HG03039 (cell line): ENCODE measurements around the gene WFDC6.

Experiments
- ATAC-seq: cut with Tn5 transposase; IDR thresholded peaks from one replicate; pipeline ENCODE4 v1.9.1; 2021; ENCODE audit warnings: mild to moderate bottlenecking, moderate library complexity; ENCODE audit not compliant: unreplicated experiment

Gene WFDC6

GRCh38 chr20:45518282-45518681, 21.0 kb downstream of the WFDC6 start:
- ATAC-seq, result no peak

DNA sequence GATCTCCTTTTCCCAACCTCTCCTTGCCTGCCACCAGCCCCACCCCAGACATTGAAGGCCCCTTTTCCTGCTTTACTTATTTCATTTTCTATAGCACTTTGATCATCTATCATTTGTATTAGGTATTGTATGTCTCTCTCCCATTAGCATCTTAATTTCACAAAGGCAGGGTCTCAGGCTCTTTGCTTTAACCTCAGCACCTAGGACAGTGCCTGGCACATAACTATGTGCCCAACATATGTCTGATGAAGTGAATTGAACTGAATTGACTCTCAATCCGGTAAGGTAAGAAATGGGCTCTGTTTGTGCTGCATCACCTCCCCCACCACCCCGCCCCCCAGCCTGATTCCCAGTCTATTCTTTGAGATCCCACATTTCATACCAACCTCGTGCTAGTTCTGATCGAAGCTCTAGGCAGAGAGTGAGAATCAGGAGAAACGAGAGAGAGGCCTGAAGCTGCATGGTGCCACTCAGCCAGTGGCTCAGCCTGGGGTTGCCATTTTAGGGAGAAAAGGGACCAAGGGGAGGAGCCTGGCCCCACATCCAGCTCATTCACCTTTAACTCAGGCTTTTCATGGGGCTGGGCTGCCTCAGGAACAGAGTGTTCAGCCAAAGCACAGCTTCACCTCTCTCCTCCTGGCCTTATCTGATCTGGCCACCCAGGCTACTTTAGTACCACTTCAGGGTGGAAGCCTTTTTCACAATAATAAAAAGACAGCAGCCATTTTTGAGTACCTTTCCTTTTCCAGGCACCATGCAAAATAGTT, 24.0 kb downstream of the WFDC6 start, which contains the start of gene SPINT3:
SPINT3 (minus strand) TSS at position 476 of the 767 bp plus-strand sequence; CDS start at position 462, 14 bp downstream.
- no peak for ATAC-seq

DNA sequence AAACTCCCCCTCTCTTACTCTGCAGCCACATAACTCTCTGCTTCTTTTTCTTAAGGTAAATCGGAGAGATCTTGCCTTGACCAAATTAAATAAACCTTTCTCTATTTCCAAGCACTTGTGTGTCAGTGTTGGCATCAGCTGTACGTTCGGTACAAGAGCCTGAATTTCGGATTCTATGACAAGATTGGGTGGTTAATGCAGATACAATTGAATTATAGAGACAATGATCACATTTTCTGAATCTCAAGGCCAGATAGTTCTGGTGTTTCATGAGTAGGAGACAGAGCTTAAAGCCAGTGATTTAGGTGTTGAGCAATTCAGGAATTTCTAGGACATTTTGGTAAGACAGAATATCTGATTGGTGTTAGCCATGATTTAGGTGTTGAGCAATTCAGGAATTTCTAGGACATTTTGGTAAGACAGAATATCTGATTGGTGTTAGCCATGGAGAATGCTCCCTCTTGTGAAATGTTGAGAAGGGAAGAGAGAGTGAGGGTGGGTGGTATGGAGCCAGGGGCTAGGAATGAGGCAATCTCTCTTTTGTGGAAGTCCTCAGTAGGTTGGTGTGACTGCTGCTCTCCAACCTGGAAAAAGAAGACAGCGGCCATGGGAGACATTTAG, 28.9 kb downstream of the WFDC6 start:
- no peak for ATAC-seq

- no peak for ATAC-seq
Observed at GRCh38 chr20:45509091-45509490, 30.2 kb downstream of the WFDC6 start.

DNA sequence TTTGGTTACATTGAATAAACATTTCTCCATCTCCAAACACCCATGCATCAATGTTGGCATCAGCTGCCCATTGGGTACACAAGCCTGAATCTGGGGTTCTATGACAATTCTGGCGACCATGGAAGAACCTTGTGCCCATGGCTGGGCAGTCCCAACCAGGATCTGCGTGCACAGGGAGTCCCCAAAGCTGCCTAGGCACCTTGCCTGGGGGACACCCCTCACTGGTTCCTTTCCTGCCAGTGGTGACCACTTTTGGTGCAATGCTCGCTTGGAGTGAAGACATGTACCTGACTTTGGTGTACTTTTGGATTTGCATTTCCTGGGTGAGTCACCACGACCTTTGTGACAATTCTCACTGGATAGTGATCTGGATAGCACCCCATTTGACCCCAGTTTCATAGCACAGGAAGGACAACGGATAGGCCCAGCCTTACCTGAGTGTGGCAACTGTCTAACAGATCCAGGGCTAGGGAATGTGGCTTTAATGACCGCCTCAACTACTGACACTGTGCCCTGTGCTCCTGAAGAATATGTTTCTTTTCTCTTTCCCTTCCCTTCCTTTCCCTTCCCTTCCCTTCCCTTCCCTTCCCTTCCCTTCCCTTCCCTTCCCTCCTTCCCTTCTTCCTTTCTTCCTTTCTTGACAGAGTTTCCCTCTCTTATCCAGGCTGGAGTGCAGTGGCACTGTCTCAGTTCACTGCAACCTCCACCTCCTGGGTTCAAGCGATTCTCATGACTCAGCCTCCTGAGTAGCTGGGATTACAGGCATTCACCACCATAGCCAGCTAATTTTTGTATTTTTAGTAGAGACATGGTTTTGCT, 31.0 kb downstream of the WFDC6 start:
- no peak for ATAC-seq

DNA sequence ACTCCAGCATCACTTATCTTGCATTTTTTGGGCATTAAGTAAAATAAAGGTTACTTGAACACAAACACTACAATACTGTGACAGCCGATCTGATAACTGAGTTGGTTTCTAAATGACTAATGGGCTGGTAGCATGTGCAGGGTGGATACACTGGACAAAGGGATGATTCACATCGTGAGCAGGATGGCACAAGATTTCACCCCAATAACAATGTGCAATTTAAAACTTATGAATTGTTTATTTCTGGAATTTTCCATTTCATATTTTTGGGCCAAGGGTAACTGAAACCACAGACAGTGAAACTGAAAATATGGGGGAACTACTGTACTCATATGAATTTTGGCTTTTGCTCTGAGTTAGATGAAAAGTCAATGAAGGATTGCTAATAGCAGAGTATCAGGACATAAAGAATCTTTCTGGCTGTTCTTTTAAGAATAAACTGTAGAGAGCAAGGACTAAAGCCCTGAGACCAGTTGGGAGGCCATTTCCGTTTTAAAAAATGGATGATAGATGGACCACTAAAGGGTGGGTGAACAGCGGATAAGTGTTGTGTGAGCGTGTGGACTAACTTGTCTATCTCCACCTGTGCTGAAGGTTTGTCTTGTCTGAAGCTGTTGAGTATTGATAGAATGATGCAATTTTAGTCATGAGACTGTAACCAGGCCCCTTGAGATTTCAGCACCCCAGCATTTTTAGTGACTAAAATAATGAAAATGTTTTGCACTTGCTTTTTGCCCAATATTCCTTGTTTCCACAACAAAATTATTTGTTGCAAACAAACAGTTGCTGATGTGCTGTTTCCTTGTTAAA, 32.1 kb downstream of the WFDC6 start:
- ATAC-seq, result no peak

GRCh38 chr20:45506398-45506797, 32.9 kb downstream of the WFDC6 start:
- no peak for ATAC-seq

DNA sequence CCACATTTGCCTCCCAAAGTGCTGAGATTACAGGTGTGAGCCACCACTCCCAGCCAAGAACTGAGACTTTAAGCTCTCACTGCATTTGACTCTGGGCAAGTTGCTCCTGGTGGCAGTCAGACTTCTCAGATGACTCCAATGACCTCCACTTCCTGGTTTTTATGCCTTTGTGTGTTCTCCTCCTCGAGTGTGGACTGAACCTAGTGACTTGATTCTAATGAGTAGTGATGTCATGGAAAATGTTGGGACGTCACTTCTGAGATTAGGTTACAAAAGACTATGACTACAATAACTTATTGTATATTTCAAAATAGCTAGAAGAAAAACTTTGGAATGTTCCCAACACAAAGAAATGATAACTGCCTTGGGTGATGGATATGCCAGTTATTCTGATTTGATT, 35.9 kb downstream of the WFDC6 start:
- ATAC-seq, result no peak

- ATAC-seq, result no peak
Observed at GRCh38 chr20:45502561-45502960, 36.7 kb downstream of the WFDC6 start.

DNA sequence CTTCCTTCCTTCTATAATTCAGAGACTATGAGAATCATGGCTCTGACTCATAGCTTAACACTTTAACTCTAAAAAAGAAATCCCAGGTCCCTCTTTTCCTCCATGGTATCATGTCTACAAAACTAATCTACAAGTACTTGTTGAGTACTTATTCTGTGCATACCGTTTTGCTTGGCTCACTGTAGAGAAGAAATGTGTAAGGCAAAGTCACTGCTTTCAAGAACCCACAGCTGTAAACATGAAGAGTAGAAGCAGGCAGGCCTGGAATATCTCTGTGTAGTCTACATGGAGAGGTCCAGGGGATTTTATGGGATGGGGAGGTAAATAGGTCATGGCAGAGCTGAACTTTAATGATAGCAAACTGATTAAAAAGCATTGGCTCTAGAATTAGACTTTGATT, 37.7 kb downstream of the WFDC6 start:
- ATAC-seq, result no peak

DNA sequence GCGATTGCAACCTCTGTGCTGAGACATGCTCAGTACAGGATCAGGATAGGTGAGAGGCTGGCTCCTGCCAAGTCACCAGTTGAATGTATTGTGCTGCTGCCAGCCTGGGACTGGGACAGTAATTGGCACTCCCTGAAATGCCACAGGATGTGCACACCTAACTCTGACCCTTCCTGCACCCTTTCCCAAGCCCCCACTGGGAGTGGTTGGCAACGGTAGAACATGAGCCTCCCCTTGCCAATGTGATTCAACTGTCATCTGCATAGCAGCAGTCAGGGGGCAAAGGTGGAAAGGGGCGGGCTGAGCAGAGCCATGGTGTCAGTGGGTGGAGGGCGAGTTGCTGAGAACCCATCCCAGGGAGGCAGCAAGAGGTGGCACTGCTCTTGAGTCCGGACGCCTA, 39.3 kb downstream of the WFDC6 start:
- ATAC-seq, result no peak

GRCh38 chr20:45497971-45498494, 41.2 kb downstream of the WFDC6 start:
- no peak for ATAC-seq

DNA sequence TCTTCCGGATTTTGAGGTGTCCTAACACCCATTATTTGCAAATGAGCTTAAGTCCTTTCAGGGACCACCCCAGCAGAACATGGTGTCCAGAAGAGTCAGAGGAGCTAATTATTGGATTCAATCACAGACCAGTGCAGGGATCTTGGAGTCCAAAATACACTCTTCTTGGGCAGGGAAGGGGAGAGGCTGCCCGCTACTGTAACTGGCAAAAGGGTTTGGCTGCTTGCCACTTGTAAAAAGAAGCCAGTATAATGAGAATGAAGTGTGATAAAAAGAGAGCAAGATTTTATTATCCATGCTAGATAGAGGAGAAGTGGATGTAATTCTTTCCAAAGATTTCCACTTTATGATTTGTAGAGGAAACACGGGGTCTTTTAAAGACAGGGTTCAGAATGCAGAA, 43.1 kb downstream of the WFDC6 start:
- ATAC-seq, result no peak

GRCh38 chr20:45495501-45495941, 43.8 kb downstream of the WFDC6 start:
- ATAC-seq, result no peak

GRCh38 chr20:45489083-45489531, 50.2 kb downstream of the WFDC6 start:
- no peak for ATAC-seq

- ATAC-seq, result no peak
Observed at GRCh38 chr20:45487231-45487635, 52.0 kb downstream of the WFDC6 start.

- no peak for ATAC-seq
Observed at GRCh38 chr20:45485388-45485787, 53.9 kb downstream of the WFDC6 start.

DNA sequence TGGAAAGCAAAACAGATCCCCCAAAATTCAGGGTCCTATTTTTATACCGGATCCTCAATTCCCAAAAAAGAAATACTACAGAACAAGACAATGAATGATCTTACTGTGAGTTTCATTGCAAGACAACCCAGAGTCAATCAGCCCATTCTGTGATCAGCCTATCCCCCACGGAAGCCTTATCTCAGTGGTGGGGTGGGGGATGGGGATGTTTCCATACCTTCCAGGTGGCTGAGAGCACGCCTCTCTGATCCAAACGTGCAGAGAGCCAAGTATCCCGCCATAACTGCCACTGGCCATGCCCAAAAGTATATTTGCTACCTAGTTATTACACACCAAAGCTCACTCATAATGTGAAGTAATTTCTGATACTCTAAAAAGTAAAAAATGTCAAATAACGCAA, 54.6 kb downstream of the WFDC6 start:
- ATAC-seq, result no peak
